ENCODE results near the gene NTSR1.

Gene NTSR1

GRCh38 chr20:62708591-62709536, at the start of gene NTSR1:
TSS of gene NTSR1 (plus strand) at chr20:62708836. CDS start at chr20:62709208, 372 bp downstream.
- no peak for TF ChIP-seq CTCF (IDR thresholded peaks at IDR 0.05; ENCODE audit: low read depth, low read length)
- no peak for DNase-seq (ENCODE audit: extremely low read depth, low read depth)

- no peak for DNase-seq (ENCODE audit: extremely low read depth, low read depth)
- no peak for TF ChIP-seq CTCF (IDR thresholded peaks at IDR 0.05; ENCODE audit: low read depth, low read length)
Observed at GRCh38 chr20:62659488-62660239, 49.0 kb upstream of the NTSR1 start.

- no peak for TF ChIP-seq CTCF (IDR thresholded peaks at IDR 0.05; ENCODE audit: low read depth, low read length)
- no peak for DNase-seq (ENCODE audit: extremely low read depth, low read depth)
Observed at GRCh38 chr20:62660240-62660615, 48.4 kb upstream of the NTSR1 start.

GRCh38 chr20:62660768-62661167, 47.9 kb upstream of the NTSR1 start:
- DNase-seq (ENCODE audit: extremely low read depth, low read depth): no peak
- no peak for TF ChIP-seq CTCF (IDR thresholded peaks at IDR 0.05; ENCODE audit: low read depth, low read length)

- no peak for DNase-seq (ENCODE audit: extremely low read depth, low read depth)
- TF ChIP-seq CTCF (IDR thresholded peaks at IDR 0.05; ENCODE audit: low read depth, low read length): no peak
Observed at GRCh38 chr20:62661647-62662046, 47.0 kb upstream of the NTSR1 start.

GRCh38 chr20:62662422-62662821, 46.2 kb upstream of the NTSR1 start:
- no peak for TF ChIP-seq CTCF (IDR thresholded peaks at IDR 0.05; ENCODE audit: low read depth, low read length)
- DNase-seq (ENCODE audit: extremely low read depth, low read depth): peak; percentile 61

All from AG09319 (cell line).